HG02763 (cell line): ENCODE measurements around the gene OPN3.

Experiments
- ATAC-seq: cut with Tn5 transposase; IDR thresholded peaks from one replicate; pipeline ENCODE4 v1.9.1; 2021; ENCODE audit warnings: mild to moderate bottlenecking, moderate library complexity; ENCODE audit not compliant: unreplicated experiment

OPN3 gene

GRCh38 chr1:241591736-241592135, 48.4 kb downstream of the OPN3 start:
- ATAC-seq: no peak

GRCh38 chr1:241591317-241591716, 48.9 kb downstream of the OPN3 start:
- ATAC-seq: no peak

- ATAC-seq: no peak
These were observed 49.5 kb downstream of the OPN3 start for GRCh38 chr1:241590719-241591118.

GRCh38 chr1:241589521-241589920, 50.6 kb downstream of the OPN3 start:
- ATAC-seq: no peak

GRCh38 chr1:241586905-241587512, 53.2 kb downstream of the OPN3 start:
- no peak for ATAC-seq

GRCh38 chr1:241582921-241583321, 57.2 kb downstream of the OPN3 start:
- ATAC-seq: no peak

- ATAC-seq: no peak
These were observed 60.7 kb downstream of the OPN3 start for GRCh38 chr1:241579434-241579833.

GRCh38 chr1:241574154-241574553, 66.0 kb downstream of the OPN3 start:
- ATAC-seq: no peak

- ATAC-seq: no peak
These were observed 70.3 kb downstream of the OPN3 start for GRCh38 chr1:241569848-241570247.

- ATAC-seq: no peak
These were observed 79.4 kb downstream of the OPN3 start for GRCh38 chr1:241560849-241561187.

GRCh38 chr1:241560146-241560848, 79.9 kb downstream of the OPN3 start:
- no peak for ATAC-seq

GRCh38 chr1:241557551-241558193, 82.5 kb downstream of the OPN3 start:
- no peak for ATAC-seq

GRCh38 chr1:241557031-241557430, 83.1 kb downstream of the OPN3 start:
- no peak for ATAC-seq

GRCh38 chr1:241555526-241555925, 84.6 kb downstream of the OPN3 start:
- no peak for ATAC-seq

- no peak for ATAC-seq
These were observed 86.1 kb downstream of the OPN3 start for GRCh38 chr1:241553886-241554592.

GRCh38 chr1:241551759-241552638, 88.2 kb downstream of the OPN3 start:
- ATAC-seq: peak; percentile 79

GRCh38 chr1:241550318-241550717, 89.9 kb downstream of the OPN3 start:
- no peak for ATAC-seq

- ATAC-seq: no peak
These were observed 92.2 kb downstream of the OPN3 start for GRCh38 chr1:241548008-241548407.
